ENCODE measurements around the gene PIGBOS1. TPM values are rescaled to one million over a fixed set of nuclear protein-coding genes. Genes with fewer than 3 reads are reported as not detected.

The PIGBOS1 gene
- total and polyA plus RNA-seq, 9 of the 15 experiments (the other 6 are each of a cell fraction or from before 2014, with no cell fraction given), result 25.2 to 76.2 (median 46.0) TPM

DNA sequence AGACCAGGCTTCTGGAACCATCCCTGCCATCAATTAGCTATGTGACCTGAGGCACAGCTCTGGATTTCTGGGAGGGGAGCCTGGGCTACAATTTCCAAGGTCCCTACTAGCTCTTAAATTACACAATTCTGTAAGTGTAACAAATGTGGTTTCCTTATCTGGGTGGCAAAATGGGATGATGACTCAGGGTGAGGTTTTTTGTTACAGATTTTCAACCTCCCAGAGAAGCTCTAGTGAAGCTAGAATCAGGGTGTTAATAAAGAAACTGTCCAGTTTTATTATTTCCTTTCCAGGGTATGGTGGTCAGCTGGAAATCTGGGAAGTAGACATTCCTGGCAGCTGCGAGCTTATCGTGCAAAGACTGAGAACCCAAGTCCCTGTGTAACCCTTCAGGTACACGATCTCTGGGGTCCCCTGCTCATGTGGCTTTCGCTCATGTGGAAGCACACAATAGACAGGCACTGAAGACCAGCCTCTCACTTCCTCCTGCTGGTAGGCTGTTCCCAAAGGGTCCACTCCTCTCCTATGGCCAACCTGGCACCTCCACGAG is 36.6 kb downstream of the PIGBOS1 start (continued):
- TF ChIP-seq, protein P1, sequence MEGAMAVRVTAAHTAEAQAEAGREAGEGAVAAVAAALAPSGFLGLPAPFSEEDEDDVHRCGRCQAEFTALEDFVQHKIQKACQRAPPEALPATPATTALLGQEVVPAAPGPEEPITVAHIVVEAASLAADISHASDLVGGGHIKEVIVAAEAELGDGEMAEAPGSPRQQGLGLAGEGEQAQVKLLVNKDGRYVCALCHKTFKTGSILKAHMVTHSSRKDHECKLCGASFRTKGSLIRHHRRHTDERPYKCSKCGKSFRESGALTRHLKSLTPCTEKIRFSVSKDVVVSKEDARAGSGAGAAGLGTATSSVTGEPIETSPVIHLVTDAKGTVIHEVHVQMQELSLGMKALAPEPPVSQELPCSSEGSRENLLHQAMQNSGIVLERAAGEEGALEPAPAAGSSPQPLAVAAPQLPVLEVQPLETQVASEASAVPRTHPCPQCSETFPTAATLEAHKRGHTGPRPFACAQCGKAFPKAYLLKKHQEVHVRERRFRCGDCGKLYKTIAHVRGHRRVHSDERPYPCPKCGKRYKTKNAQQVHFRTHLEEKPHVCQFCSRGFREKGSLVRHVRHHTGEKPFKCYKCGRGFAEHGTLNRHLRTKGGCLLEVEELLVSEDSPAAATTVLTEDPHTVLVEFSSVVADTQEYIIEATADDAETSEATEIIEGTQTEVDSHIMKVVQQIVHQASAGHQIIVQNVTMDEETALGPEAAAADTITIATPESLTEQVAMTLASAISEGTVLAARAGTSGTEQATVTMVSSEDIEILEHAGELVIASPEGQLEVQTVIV (CRISPR knock-in tag; IDR thresholded peaks at IDR 0.05; ENCODE audit: borderline replicate concordance), result no peak
- TF ChIP-seq SMARCE1 (IDR thresholded peaks at IDR 0.05) (peak; percentile 96), ELK3 (CRISPR knock-in tag; IDR thresholded peaks at IDR 0.05) (no peak), SRSF9 (IDR thresholded peaks at IDR 0.05; ENCODE audit: borderline replicate concordance, low read depth, low read length) (no peak), PREB (CRISPR knock-in tag; IDR thresholded peaks at IDR 0.05) (no peak), SPI1 (IDR thresholded peaks at IDR 0.05; ENCODE audit: borderline replicate concordance, low read depth, low read length) (peak; percentile 17; the same call in 1 of the 2 replicates), XRCC3 (IDR thresholded peaks at IDR 0.05) (no peak), FIP1L1 (IDR thresholded peaks at IDR 0.05; ENCODE audit: low read depth, low read length, poor library complexity, severe bottlenecking) (no peak), TCF3 (CRISPR knock-in tag; IDR thresholded peaks at IDR 0.05) (peak; percentile 64; the same call in 1 of the 2 replicates), DEAF1 (CRISPR knock-in tag; IDR thresholded peaks at IDR 0.05) (no peak), KLF16 (IDR thresholded peaks at IDR 0.05) (no peak), ZNF384 (IDR thresholded peaks at IDR 0.05; ENCODE audit: low read depth, low read length) (no peak), TCF7L2 (IDR thresholded peaks at IDR 0.05; ENCODE audit: low read depth, low read length) (no peak), NCOA4 (IDR thresholded peaks at IDR 0.05; ENCODE audit: partially characterized antibody) (no peak), ZSCAN29 (IDR thresholded peaks at IDR 0.05) (no peak), ZNF354B (CRISPR knock-in tag; IDR thresholded peaks at IDR 0.05) (no peak), TAF9B (IDR thresholded peaks at IDR 0.05; ENCODE audit: partially characterized antibody) (no peak), ESRRA (IDR thresholded peaks at IDR 0.05; ENCODE audit: borderline replicate concordance, low read depth) (peak; percentile 69; the same call in 1 of the 2 replicates)
- TF ChIP-seq, protein P2, sequence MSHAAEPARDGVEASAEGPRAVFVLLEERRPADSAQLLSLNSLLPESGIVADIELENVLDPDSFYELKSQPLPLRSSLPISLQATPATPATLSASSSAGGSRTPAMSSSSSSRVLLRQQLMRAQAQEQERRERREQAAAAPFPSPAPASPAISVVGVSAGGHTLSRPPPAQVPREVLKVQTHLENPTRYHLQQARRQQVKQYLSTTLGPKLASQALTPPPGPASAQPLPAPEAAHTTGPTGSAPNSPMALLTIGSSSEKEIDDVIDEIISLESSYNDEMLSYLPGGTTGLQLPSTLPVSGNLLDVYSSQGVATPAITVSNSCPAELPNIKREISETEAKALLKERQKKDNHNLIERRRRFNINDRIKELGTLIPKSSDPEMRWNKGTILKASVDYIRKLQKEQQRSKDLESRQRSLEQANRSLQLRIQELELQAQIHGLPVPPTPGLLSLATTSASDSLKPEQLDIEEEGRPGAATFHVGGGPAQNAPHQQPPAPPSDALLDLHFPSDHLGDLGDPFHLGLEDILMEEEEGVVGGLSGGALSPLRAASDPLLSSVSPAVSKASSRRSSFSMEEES (CRISPR knock-in tag; IDR thresholded peaks at IDR 0.05), result no peak
